SK-N-SH treated with all-trans-retinoic acid at 6 μM for 48 hours (cell line): ENCODE measurements around the gene SRSF6.

ENCODE experiments used
- ARNTL ChIP-seq: fragments of 450-650 bp; formaldehyde crosslinking; IDR thresholded peaks from 2 replicates; pipeline ENCODE4 v1.5.0; 2020; ENCODE audit warnings: low read depth, mild to moderate bottlenecking, moderate library complexity, borderline replicate concordance
- CSDC2 ChIP-seq: fragments of 250-450 bp; sonication (Bioruptor Pico); IDR thresholded peaks from 2 replicates; pipeline ENCODE4 v1.5.0; 2020; ENCODE audit warnings: mild to moderate bottlenecking, moderate library complexity
- GLIS3 ChIP-seq: fragments of 250-450 bp; sonication (Bioruptor Pico); IDR thresholded peaks from 2 replicates; pipeline ENCODE4 v1.5.0; 2020; ENCODE audit warnings: mild to moderate bottlenecking, moderate library complexity
- ISL1 ChIP-seq: fragments of 250-450 bp; sonication (Bioruptor Pico); IDR thresholded peaks from 2 replicates; pipeline ENCODE4 v2.1.2; 2022; ENCODE audit warnings: mild to moderate bottlenecking, moderate library complexity
- PATZ1 ChIP-seq: fragments of 250-450 bp; sonication (Bioruptor Pico); IDR thresholded peaks from 2 replicates; pipeline ENCODE4 v1.8.0; 2020; ENCODE audit warnings: mild to moderate bottlenecking, moderate library complexity, borderline replicate concordance
- SNAI2 ChIP-seq: fragments of 250-450 bp; sonication (Bioruptor Pico); IDR thresholded peaks from 2 replicates; pipeline ENCODE4 v1.5.0; 2020; ENCODE audit warnings: mild to moderate bottlenecking, moderate library complexity
- TSHZ2 ChIP-seq: fragments of 250-450 bp; sonication (Bioruptor Pico); IDR thresholded peaks from 2 replicates; pipeline ENCODE4 v1.5.0; 2020; ENCODE audit warnings: mild to moderate bottlenecking, moderate library complexity
- ZFP3 ChIP-seq: fragments of 250-450 bp; sonication (Bioruptor Pico); IDR thresholded peaks from 2 replicates; pipeline ENCODE4 v1.5.0; 2020; ENCODE audit warnings: mild to moderate bottlenecking, moderate library complexity
- ZNF70 ChIP-seq: fragments of 450-650 bp; formaldehyde crosslinking; IDR thresholded peaks from 2 replicates; pipeline ENCODE4 v1.5.0; 2020; ENCODE audit warnings: mild to moderate bottlenecking, moderate library complexity

- no peak for TF ChIP-seq ARNTL (CRISPR knock-in tag)
- no peak for TF ChIP-seq TSHZ2 (CRISPR knock-in tag)
- no peak for TF ChIP-seq GLIS3
- TF ChIP-seq PATZ1 (CRISPR knock-in tag) = no peak
- TF ChIP-seq ZFP3 (CRISPR knock-in tag) = no peak
- TF ChIP-seq CSDC2 (CRISPR knock-in tag) = no peak
- no peak for TF ChIP-seq ISL1 (CRISPR knock-in tag)
- TF ChIP-seq SNAI2 (CRISPR knock-in tag) = no peak
- TF ChIP-seq ZNF70 (CRISPR knock-in tag) = no peak
Observed at GRCh38 chr20:43492101-43492500, 34.4 kb downstream of the SRSF6 start.
